HepG2 (cell line): ENCODE data around the gene PSMD12. TPM values are rescaled to one million over a fixed set of nuclear protein-coding genes. Genes with fewer than 3 reads are reported as not detected.

Experiments
- ATAC-seq: fragments of 200-7000 bp; cut with Tn5 transposase; 3 replicates; pipeline ENCODE4 v1.9.1; 2020; ENCODE audit warnings: mild to moderate bottlenecking, moderate library complexity
- BruUV-seq: library from RNA; stranded (reverse); fragments of 400-500 nt; replicated peaks from 2 replicates; lab custom pipeline; 2021; lab: Mats Ljungman, UMichigan
- CTCF ChIA-PET: fragments of 300-600 bp; formaldehyde crosslinking; extraction: SDS; loops from one replicate; lab custom pipeline; 2021; ENCODE audit warnings: low total read pairs, inconsistent platforms, low intra/inter-chr PET ratio; lab: Yijun Ruan, JAX
- POLR2A ChIA-PET: fragments of 350-600 bp; sonication (Branson Sonifier 250); formaldehyde crosslinking; loops from one replicate; lab custom pipeline; 2020; ENCODE audit warnings: antibody characterized with exemption, inconsistent platforms; lab: Yijun Ruan, JAX
- DNase-seq: peaks from one replicate; pipeline ENCODE4 v3.0.0-alpha.2; 2015; ENCODE audit warnings: low spot score
- FAIRE-seq: peaks from 3 replicates; lab custom pipeline; 2011; peaks lifted over from hg19 to GRCh38; lab: Jason Lieb, UNC
- H2AFZ ChIP-seq: one replicate; pipeline ENCODE4 v1.6.1; 2011; ENCODE audit warnings: low read length, inconsistent platforms
- H3K27ac ChIP-seq: fragments of 300-600 bp; 3 replicates; pipeline ENCODE4 v1.8.0; 2011; ENCODE audit warnings: mixed run types, mild to moderate bottlenecking, mixed read lengths, low read length, inconsistent platforms; ENCODE audit not compliant: insufficient read depth; ENCODE audit errors: extremely low read length
- H3K27me3 ChIP-seq, 2 experiments: fragments of 200-600 bp in 1 of 2; 2 replicates in 1 of 2; 3 replicates in 1 of 2; pipeline versions ENCODE4 v1.6.0 to v1.8.0; 2011; ENCODE audit warnings: low read length in 2 of 2, mild to moderate bottlenecking in 2 of 2, moderate library complexity in 2 of 2, inconsistent platforms in 1 of 2; ENCODE audit not compliant: insufficient read depth in 2 of 2, control insufficient read depth in 1 of 2
- H3K36me3 ChIP-seq, 2 experiments: fragments of 200-600 bp in 1 of 2; replicated peaks in 1 of 2; 2 replicates in 1 of 2; 3 replicates in 1 of 2; pipeline versions ENCODE4 v1.5.1 to v1.8.0; 2011; ENCODE audit warnings: low read length in 2 of 2, inconsistent platforms in 1 of 2; ENCODE audit not compliant: insufficient read depth in 2 of 2, control insufficient read depth in 1 of 2
- H3K4me1 ChIP-seq: 2 replicates; pipeline ENCODE4 v1.5.1; 2012; ENCODE audit warnings: low read length, inconsistent platforms; ENCODE audit not compliant: insufficient read depth
- H3K4me2 ChIP-seq: 2 replicates; pipeline ENCODE4 v1.6.0; 2011; ENCODE audit warnings: low read depth, low read length, inconsistent platforms
- H3K4me3 ChIP-seq, 3 experiments: fragments of 200-600 bp in 1 of 3; sonication (generic), shearing (Covaris generic) in 1 of 3; replicated peaks in 1 of 3; 2 replicates each; pipeline ENCODE4 v1.5.1; 2011 to 2016; ENCODE audit warnings: low read length in 3 of 3, inconsistent platforms in 2 of 3, low read depth in 2 of 3, mild to moderate bottlenecking in 2 of 3, control low read depth in 1 of 3, mixed read lengths in 1 of 3; ENCODE audit not compliant: insufficient read depth in 1 of 3
- H3K79me2 ChIP-seq: one replicate; pipeline ENCODE4 v1.6.1; 2011; ENCODE audit warnings: low read length, inconsistent platforms; ENCODE audit not compliant: insufficient read depth
- H3K9ac ChIP-seq: 2 replicates; pipeline ENCODE4 v1.6.0; 2011; ENCODE audit warnings: mild to moderate bottlenecking, low read depth, low read length, inconsistent platforms; ENCODE audit not compliant: insufficient read depth
- H3K9me3 ChIP-seq: 2 replicates; pipeline ENCODE4 v1.5.1; 2012; ENCODE audit warnings: mild to moderate bottlenecking, low read length
- H4K20me1 ChIP-seq: 2 replicates; pipeline ENCODE4 v1.6.0; 2011; ENCODE audit warnings: inconsistent platforms, mild to moderate bottlenecking, low read length, moderate library complexity; ENCODE audit not compliant: insufficient read depth
- FOXJ3 ChIP-seq: sonication (generic); formaldehyde crosslinking; IDR thresholded peaks from 2 replicates; pipeline ENCODE4 v1.4.0; 2020; ENCODE audit warnings: missing genetic modification reagents, mild to moderate bottlenecking, borderline replicate concordance
- GATA4 ChIP-seq: sonication (generic); IDR thresholded peaks from 2 replicates; pipeline ENCODE4 v1.6.1; 2016; ENCODE audit warnings: antibody characterized with exemption, low read depth, borderline replicate concordance
- GFI1 ChIP-seq: sonication (generic); formaldehyde crosslinking; IDR thresholded peaks from 2 replicates; pipeline ENCODE4 v1.5.0; 2020; ENCODE audit warnings: missing genetic modification reagents, mild to moderate bottlenecking, borderline replicate concordance
- MYNN ChIP-seq: sonication (generic); formaldehyde crosslinking; IDR thresholded peaks from 2 replicates; pipeline ENCODE4 v1.4.0; 2020; ENCODE audit warnings: mild to moderate bottlenecking, low read depth, missing genetic modification reagents
- RBFOX2 ChIP-seq: fragments of 200-400 bp; formaldehyde crosslinking; IDR thresholded peaks from 2 replicates; pipeline ENCODE4 v1.6.1; 2017; ENCODE audit warnings: low read depth, mild to moderate bottlenecking, low read length
- TCF7 ChIP-seq: sonication (generic); IDR thresholded peaks from 2 replicates; pipeline ENCODE4 v1.6.1; 2016; ENCODE audit warnings: antibody characterized with exemption, low read depth
- THYN1 ChIP-seq: sonication (generic); formaldehyde crosslinking; IDR thresholded peaks from 2 replicates; pipeline ENCODE4 v1.8.1; 2023; ENCODE audit warnings: low read depth, mild to moderate bottlenecking, moderate library complexity, missing genetic modification reagents, borderline replicate concordance
- U2AF1 ChIP-seq: fragments of 200-400 bp; formaldehyde crosslinking; optimal IDR thresholded peaks from 2 replicates; pipeline ENCODE3; 2017; ENCODE audit warnings: mild to moderate bottlenecking, low read depth, low read length
- ZNF367 ChIP-seq: sonication (generic); formaldehyde crosslinking; IDR thresholded peaks from 2 replicates; pipeline ENCODE4 v1.4.0; 2020; ENCODE audit warnings: missing genetic modification reagents, borderline replicate concordance
- ZNF530 ChIP-seq: sonication (generic); formaldehyde crosslinking; IDR thresholded peaks from 2 replicates; pipeline ENCODE4 v1.5.0; 2020; ENCODE audit warnings: low read depth, mild to moderate bottlenecking, missing genetic modification reagents
- ZNF563 ChIP-seq: sonication (generic); formaldehyde crosslinking; IDR thresholded peaks from 2 replicates; pipeline ENCODE4 v1.8.0; 2022; ENCODE audit warnings: mild to moderate bottlenecking, moderate library complexity, missing genetic modification reagents
- ZNF746 ChIP-seq: sonication (generic); formaldehyde crosslinking; IDR thresholded peaks from 2 replicates; pipeline ENCODE4 v1.8.0; 2022; ENCODE audit warnings: mild to moderate bottlenecking, missing genetic modification reagents
- WGBS: methylation state at CpG from one replicate; pipeline ENCODE4 v1.1.6; 2017; ENCODE audit warnings: low lambda C conversion rate; 5-methylcytosine and 5-hydroxymethylcytosine counted together
- in situ Hi-C: cut with HindIII; loops from 2 replicates; pipeline ENCODE4 v1.10.0; 2017; ENCODE audit warnings: low pct_unique_long_range_greater_than_20kb; ENCODE audit not compliant: extremely low pct_ligation_motif_present
- intact Hi-C: fragments of 100-400 bp; cut with micrococcal nuclease; formaldehyde crosslinking; loops from one replicate; pipeline ENCODE4 v1.10.0; 2022; ENCODE audit not compliant: unreplicated experiment
- polyA plus RNA-seq, 8 experiments: library from polyadenylated mRNA; depleted of rRNA in 3 of 8; stranded (reverse) in 7 of 8; unstranded in 1 of 8; fragments of >200 nt; fragmentation: Illumina TruSeq in 4 of 8; extraction: Trizol in 4 of 8; gene quantifications; 2 replicates each; pipeline versions ENCODE4 v1.2.1 to v1.2.3, GENCODE V29; 2011 to 2016; ENCODE audit warnings: low read depth in 4 of 8, missing spikeins in 1 of 8, mixed read lengths in 1 of 8; ENCODE audit not compliant: insufficient read depth in 1 of 8
- total RNA-seq, 5 experiments: library from RNA; depleted of rRNA; stranded (reverse); fragments of >200 nt; fragmentation: Illumina TruSeq; extraction: Trizol; gene quantifications; 2 replicates each; pipeline ENCODE4 v1.2.3, GENCODE V29; 2016; ENCODE audit warnings: low read depth in 1 of 5
- TF ChIP-seq, protein P1 (sequence below): sonication (generic); formaldehyde crosslinking; IDR thresholded peaks from 2 replicates; pipeline ENCODE4 v1.9.0; 2022; ENCODE audit warnings: low read depth, missing genetic modification reagents
- TF ChIP-seq, protein P2 (sequence below): sonication (generic); formaldehyde crosslinking; IDR thresholded peaks from 2 replicates; pipeline ENCODE4 v1.5.0; 2020; ENCODE audit warnings: mild to moderate bottlenecking, low read depth, missing genetic modification reagents, borderline replicate concordance
- TF ChIP-seq, protein P3 (sequence below): sonication (generic); formaldehyde crosslinking; IDR thresholded peaks from 2 replicates; pipeline ENCODE4 v1.8.0; 2022; ENCODE audit warnings: low read depth, missing genetic modification reagents
- TF ChIP-seq, protein P4 (sequence below): IDR thresholded peaks from 2 replicates; pipeline ENCODE4 v1.6.1; 2016; ENCODE audit warnings: missing genetic modification reagents, missing compliant biosample characterization
- TF ChIP-seq, protein P5 (sequence below): IDR thresholded peaks from 2 replicates; pipeline ENCODE4 v1.6.1; 2012; ENCODE audit warnings: low read length, improper control_type of control experiment

PSMD12 gene
- total and polyA plus RNA-seq, 2 of the 13 experiments (the other 11 are each of a cell fraction or from before 2014, with no cell fraction given), result 27.4 to 71.7 TPM

DNA sequence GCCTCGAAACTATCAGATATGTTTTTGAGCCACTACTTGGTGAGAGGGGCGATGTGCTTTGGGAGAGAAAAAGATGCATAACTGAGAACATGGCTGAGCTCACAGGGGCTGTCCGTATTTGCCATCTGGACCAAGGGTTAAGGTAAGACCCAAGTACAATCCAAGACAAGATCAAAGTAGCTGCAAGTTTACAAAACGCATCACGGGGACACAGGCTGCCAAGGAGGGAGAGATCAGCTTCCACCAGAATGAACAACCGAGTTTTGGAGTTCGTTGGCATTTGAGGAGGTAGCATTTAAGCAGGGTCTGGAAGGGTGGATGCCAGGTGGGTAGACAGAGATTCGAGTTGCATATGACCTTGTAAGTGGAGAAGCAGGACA, 12.9 kb upstream of the PSMD12 start:
- intact Hi-C loops, result loop anchor here (1.0 to 5.0 kb wide), 2 partner anchors 96 to 253 kb away; no protein-coding TSS in a partner anchor
- TF ChIP-seq U2AF1 (no peak), GFI1 (CRISPR knock-in tag) (0 out of 2 replicates have a peak, but pooled peaks have one; percentile 0), RBFOX2 (no peak), MYNN (CRISPR knock-in tag) (peak; percentile 57; the same call in 1 of the 2 replicates), TCF7 (no peak), ZNF530 (CRISPR knock-in tag) (no peak), ZNF563 (CRISPR knock-in tag) (no peak), THYN1 (CRISPR knock-in tag) (no peak), ZNF367 (CRISPR knock-in tag) (no peak), FOXJ3 (CRISPR knock-in tag) (no peak), GATA4 (no peak), ZNF746 (CRISPR knock-in tag) (no peak)
- TF ChIP-seq, protein P1, sequence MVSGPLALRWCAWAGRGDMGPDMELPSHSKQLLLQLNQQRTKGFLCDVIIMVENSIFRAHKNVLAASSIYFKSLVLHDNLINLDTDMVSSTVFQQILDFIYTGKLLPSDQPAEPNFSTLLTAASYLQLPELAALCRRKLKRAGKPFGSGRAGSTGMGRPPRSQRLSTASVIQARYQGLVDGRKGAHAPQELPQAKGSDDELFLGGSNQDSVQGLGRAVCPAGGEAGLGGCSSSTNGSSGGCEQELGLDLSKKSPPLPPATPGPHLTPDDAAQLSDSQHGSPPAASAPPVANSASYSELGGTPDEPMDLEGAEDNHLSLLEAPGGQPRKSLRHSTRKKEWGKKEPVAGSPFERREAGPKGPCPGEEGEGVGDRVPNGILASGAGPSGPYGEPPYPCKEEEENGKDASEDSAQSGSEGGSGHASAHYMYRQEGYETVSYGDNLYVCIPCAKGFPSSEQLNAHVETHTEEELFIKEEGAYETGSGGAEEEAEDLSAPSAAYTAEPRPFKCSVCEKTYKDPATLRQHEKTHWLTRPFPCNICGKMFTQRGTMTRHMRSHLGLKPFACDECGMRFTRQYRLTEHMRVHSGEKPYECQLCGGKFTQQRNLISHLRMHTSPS (CRISPR knock-in tag), result no peak
- TF ChIP-seq, protein P2, sequence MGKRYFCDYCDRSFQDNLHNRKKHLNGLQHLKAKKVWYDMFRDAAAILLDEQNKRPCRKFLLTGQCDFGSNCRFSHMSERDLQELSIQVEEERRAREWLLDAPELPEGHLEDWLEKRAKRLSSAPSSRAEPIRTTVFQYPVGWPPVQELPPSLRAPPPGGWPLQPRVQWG (CRISPR knock-in tag), result no peak
- TF ChIP-seq, protein P3, sequence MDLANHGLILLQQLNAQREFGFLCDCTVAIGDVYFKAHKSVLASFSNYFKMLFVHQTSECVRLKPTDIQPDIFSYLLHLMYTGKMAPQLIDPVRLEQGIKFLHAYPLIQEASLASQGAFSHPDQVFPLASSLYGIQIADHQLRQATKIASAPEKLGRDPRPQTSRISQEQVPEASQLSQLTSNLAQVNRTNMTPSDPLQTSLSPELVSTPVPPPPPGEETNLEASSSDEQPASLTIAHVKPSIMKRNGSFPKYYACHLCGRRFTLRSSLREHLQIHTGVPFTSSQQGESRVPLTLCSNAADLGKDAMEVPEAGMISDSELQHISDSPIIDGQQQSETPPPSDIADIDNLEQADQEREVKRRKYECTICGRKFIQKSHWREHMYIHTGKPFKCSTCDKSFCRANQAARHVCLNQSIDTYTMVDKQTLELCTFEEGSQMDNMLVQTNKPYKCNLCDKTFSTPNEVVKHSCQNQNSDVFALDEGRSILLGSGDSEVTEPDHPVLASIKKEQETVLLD (CRISPR knock-in tag), result 0 out of 2 replicates have a peak, but pooled peaks have one; percentile 23
- TF ChIP-seq, protein P4, sequence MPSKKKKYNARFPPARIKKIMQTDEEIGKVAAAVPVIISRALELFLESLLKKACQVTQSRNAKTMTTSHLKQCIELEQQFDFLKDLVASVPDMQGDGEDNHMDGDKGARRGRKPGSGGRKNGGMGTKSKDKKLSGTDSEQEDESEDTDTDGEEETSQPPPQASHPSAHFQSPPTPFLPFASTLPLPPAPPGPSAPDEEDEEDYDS (CRISPR knock-in tag), result peak; percentile 31; the same call in 1 of the 2 replicates
- TF ChIP-seq, protein P5, sequence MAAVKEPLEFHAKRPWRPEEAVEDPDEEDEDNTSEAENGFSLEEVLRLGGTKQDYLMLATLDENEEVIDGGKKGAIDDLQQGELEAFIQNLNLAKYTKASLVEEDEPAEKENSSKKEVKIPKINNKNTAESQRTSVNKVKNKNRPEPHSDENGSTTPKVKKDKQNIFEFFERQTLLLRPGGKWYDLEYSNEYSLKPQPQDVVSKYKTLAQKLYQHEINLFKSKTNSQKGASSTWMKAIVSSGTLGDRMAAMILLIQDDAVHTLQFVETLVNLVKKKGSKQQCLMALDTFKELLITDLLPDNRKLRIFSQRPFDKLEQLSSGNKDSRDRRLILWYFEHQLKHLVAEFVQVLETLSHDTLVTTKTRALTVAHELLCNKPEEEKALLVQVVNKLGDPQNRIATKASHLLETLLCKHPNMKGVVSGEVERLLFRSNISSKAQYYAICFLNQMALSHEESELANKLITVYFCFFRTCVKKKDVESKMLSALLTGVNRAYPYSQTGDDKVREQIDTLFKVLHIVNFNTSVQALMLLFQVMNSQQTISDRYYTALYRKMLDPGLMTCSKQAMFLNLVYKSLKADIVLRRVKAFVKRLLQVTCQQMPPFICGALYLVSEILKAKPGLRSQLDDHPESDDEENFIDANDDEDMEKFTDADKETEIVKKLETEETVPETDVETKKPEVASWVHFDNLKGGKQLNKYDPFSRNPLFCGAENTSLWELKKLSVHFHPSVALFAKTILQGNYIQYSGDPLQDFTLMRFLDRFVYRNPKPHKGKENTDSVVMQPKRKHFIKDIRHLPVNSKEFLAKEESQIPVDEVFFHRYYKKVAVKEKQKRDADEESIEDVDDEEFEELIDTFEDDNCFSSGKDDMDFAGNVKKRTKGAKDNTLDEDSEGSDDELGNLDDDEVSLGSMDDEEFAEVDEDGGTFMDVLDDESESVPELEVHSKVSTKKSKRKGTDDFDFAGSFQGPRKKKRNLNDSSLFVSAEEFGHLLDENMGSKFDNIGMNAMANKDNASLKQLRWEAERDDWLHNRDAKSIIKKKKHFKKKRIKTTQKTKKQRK, result no peak

More for the DNA sequence above, 12.9 kb upstream of the PSMD12 start:
- Histone ChIP-seq H4K20me1 (no peaks in the 10 kb centered on the region), H3K79me2 (no peaks in the 10 kb centered on the region), H3K27me3 (0 out of 5 replicates have a peak, but pooled peaks cover 0 to 6% of the 10 kb centered on the region in 2 experiments), H3K27ac (no peak overlapping the region), H3K4me1 (peaks cover 41% of the 10 kb centered on the region), H3K4me3 (peak overlapping the region; percentile 87 to 90 (median 87); a peak in 5 of 6 replicates), H3K36me3 (no peaks in the 10 kb centered on the region), H3K9ac (peak overlapping the region; percentile 66), H2AFZ (peak overlapping the region; percentile 95), H3K4me2 (peak overlapping the region; percentile 99), H3K9me3 (no peaks in the 10 kb centered on the region)
- ATAC-seq (no peak), FAIRE-seq (no peak), DNase-seq (no peak)
- BruUV-seq, result TSS peak; percentile 71
- in situ Hi-C loops, result loop anchor here (5.0 to 10.0 kb wide), 3 partner anchors 88 to 313 kb away; no protein-coding TSS in a partner anchor
- WGBS, result 53% methylated on average over 8 of the region's 8 CpGs
- CTCF ChIA-PET, result interaction anchor here (1.2 to 2.5 kb wide), 6 partner anchors 8 to 310 kb away, joined by 4 to 21 read pairs (median 11); no protein-coding TSS in a partner anchor
- POLR2A ChIA-PET, result interaction anchor here (1.1 to 2.5 kb wide), 3 partner anchors 11 to 338 kb away, joined by 3 to 12 read pairs (median 7); partner anchors contain the start of gene PSMD12
